Heart right ventricle (tissue), 16 donors: ENCODE results near the gene TAF8. TPM values are rescaled to one million over a fixed set of nuclear protein-coding genes. Genes with fewer than 3 reads are reported as not detected.

ENCODE experiments used
- ATAC-seq, 8 donors: fragments of 200-7000 bp; cut with Tn5 transposase; one replicate each; pipeline ENCODE4 v1.9.1; 2020; ENCODE audit warnings: mild to moderate bottlenecking in 8 of 8, moderate library complexity in 8 of 8, moderate number of reproducible peaks in 1 of 8
- DNase-seq, 2 donors: peaks; one replicate each; pipeline ENCODE4 v3.0.0-alpha.2; 2020
- H3K27ac ChIP-seq, 10 donors: fragments of 200-600 bp; sonication (generic) in 2 of 10; one replicate each; pipeline versions ENCODE4 v1.5.0 to v1.8.0; 2020 to 2022; ENCODE audit warnings: mild to moderate bottlenecking in 3 of 10
- H3K27me3 ChIP-seq, 7 donors: fragments of 200-600 bp; one replicate each; pipeline ENCODE4 v1.8.0; 2021 to 2022; ENCODE audit warnings: mild to moderate bottlenecking in 2 of 7
- H3K36me3 ChIP-seq, 9 donors: fragments of 200-600 bp; sonication (generic) in 1 of 9; one replicate each; pipeline versions ENCODE4 v1.5.0 to v1.8.0; 2020 to 2022; ENCODE audit warnings: mild to moderate bottlenecking in 2 of 9
- H3K4me1 ChIP-seq, 9 donors: fragments of 200-600 bp; sonication (generic) in 1 of 9; one replicate each; pipeline versions ENCODE4 v1.5.0 to v1.8.0; 2020 to 2022; ENCODE audit warnings: mild to moderate bottlenecking in 4 of 9
- H3K4me3 ChIP-seq, 10 donors: fragments of 200-600 bp; sonication (generic) in 2 of 10; one replicate each; pipeline versions ENCODE4 v1.5.0 to v1.8.0; 2020 to 2022; ENCODE audit warnings: mild to moderate bottlenecking in 7 of 10, moderate library complexity in 2 of 10
- H3K9me3 ChIP-seq, 11 donors: fragments of 200-600 bp in 10 of 11; sonication (generic) in 2 of 11; one replicate each; pipeline versions ENCODE4 v1.5.0 to v1.8.0; 2013 to 2022; ENCODE audit warnings: mild to moderate bottlenecking in 2 of 11, control low read depth in 1 of 11, moderate library complexity in 1 of 11
- WGBS, 2 donors: extraction: QIAGEN DNeasy Blood & Tissue Kit; methylation state at CpG; one replicate each; pipeline ENCODE4 v1.1.7; 2013; ENCODE audit warnings: inconsistent platforms in 1 of 2; 5-methylcytosine and 5-hydroxymethylcytosine counted together
- intact Hi-C, 10 donors: fragments of 100-400 bp; cut with DNase I; formaldehyde crosslinking; loops; one replicate each; pipeline versions ENCODE4 v1.11.1 to v1.14.2; 2022
- polyA plus RNA-seq, 2 donors: library from polyadenylated mRNA; stranded (reverse); fragments of 200-250 nt; gene quantifications; one replicate each; pipeline ENCODE4 v1.2.3, GENCODE V29; 2013
- total RNA-seq, 10 donors: library from RNA; stranded (reverse); fragmentation: NEBNext Ultra II Directional in 3 of 10; extraction: Animal tissue kit (Norgen Biotek cat#: 25700) in 3 of 10; gene quantifications; one replicate each; pipeline versions ENCODE4 v1.2.1 to v1.2.4, GENCODE V29; 2021 to 2023
- TF ChIP-seq, protein P1 (sequence below), 9 donors: fragments of 200-600 bp; sonication (generic) in 2 of 9; IDR thresholded peaks; one replicate each; pipeline versions ENCODE4 v1.5.0 to v1.8.0; 2021 to 2022; ENCODE audit warnings: antibody characterized with exemption in 9 of 9, mild to moderate bottlenecking in 5 of 9, moderate library complexity in 1 of 9
- donor health status: Arrhythmogenic right ventricular cardiomyopathy.
- donor health status: ischemic (EF 13 %, LVEDD 7.1; RV severe dilation, severe dysfunction).
- donor health status: healthy with polysubstance abuse.
- donor health status: DM: no; HTN: yes; CAD: no.
- donor health status: DM: no; HTN: no; CAD: no.
- donor health status: ischemic (EF 25% LVEDD 6.9; RV normal size, moderate dysfunction).
- donor health status: ischemic (EF 25% LVEDD 5.7; RV mildly dilated, moderate dysfunction).
- donor health status: healthy.
- donor health status: DM: yes; HTN: yes; CAD: no.
- donor health status: Ischemic cardiomyopathy.
- donor health status: ischemic (EF 35%, LVEDD 5.7; RV mildly dilated, moderate dysfunction).
- donor health status: nonischemic (EF 11% LVEDD 7.7; RV severe dilation, severe dysfunction).
- donor health status: DM: yes; HTN: yes; CAD: no.
- donor health status: PGD.
- donor health status: ischemic (EF 29% LVEDD 5.4; RV normal size, mild dysfunction).
- donor health status: nonischemic (EF 23%, LVEDD 6.1; RV moderate dilation, normal function).

TAF8 gene
- total and polyA plus RNA-seq, 12 donors = 15.2 to 38.1 (median 30.1) TPM

DNA sequence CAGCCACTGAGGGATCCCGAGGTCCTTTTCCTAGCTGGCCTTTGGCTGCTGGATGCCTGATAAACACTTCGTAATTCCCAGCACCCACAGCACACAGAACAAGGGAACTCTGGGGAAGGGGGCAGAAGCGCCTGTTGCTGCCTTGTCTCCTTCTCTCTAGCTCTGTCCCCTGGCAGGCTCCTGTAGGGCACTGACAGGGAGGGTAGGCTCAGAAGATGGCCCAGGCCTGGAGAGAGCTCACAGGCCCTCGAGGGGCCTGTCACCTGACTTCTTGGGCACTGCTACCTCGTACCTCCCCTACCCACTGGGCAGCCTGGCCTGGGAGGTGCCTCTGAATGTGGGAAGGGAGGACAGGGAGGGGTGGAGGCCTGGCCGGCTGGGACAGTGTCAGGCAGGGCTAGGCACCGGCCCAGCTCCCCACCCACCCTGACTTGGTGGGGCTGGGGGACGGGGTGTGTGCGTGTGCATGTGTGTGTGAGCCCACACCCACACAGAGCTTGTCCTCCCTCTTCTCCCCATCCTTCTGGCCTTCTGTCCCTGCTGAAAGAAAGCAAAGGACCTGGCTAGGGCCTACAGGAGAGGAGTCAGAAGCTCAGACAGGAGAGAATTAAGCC, 74.0 kb downstream of the TAF8 start:
- no peak for DNase-seq
- 66 to 70% methylated on average over 9 of the region's 9 CpGs for WGBS, 2 donors
- H3K27me3 ChIP-seq = no peaks in the 10 kb centered on the region
- TF ChIP-seq, protein P1, sequence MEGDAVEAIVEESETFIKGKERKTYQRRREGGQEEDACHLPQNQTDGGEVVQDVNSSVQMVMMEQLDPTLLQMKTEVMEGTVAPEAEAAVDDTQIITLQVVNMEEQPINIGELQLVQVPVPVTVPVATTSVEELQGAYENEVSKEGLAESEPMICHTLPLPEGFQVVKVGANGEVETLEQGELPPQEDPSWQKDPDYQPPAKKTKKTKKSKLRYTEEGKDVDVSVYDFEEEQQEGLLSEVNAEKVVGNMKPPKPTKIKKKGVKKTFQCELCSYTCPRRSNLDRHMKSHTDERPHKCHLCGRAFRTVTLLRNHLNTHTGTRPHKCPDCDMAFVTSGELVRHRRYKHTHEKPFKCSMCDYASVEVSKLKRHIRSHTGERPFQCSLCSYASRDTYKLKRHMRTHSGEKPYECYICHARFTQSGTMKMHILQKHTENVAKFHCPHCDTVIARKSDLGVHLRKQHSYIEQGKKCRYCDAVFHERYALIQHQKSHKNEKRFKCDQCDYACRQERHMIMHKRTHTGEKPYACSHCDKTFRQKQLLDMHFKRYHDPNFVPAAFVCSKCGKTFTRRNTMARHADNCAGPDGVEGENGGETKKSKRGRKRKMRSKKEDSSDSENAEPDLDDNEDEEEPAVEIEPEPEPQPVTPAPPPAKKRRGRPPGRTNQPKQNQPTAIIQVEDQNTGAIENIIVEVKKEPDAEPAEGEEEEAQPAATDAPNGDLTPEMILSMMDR (IDR thresholded peaks at IDR 0.05) = no peak
- peak overlapping the region in 7 of 10 donors; percentile 25 to 73 (median 48) for H3K27ac ChIP-seq
- H3K36me3 ChIP-seq = no peaks in the 10 kb centered on the region
- intact Hi-C loops = no loop called here
- ATAC-seq = peak in 6 of 8 donors; percentile 11 to 56 (median 28)
- no peak overlapping the region for H3K4me3 ChIP-seq
- peaks cover 0 to 22% (median 2%) of the 10 kb centered on the region in 9 donors for H3K4me1 ChIP-seq
- no peaks in the 10 kb centered on the region for H3K9me3 ChIP-seq

DNA sequence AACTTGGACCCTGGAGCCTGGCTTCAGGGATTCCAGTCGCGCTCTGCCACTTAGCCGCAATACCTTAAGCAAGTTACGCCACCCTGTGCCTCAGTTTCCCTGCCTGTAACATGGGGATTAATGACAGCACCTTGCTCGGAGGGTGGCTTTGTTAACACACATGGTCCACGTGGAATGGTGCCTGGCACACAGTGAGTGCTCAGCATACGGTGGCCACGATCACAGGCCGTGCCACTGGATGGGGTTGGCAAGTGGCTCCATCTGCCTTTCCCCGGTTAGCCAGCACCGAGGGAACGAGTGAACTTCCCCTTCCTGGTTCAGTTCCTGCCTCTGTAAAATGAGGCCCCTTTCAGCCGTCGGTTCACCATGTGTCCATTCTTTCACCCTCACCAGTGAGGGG, 74.9 kb downstream of the TAF8 start:
- Histone ChIP-seq H3K27me3 (no peaks in the 10 kb centered on the region), H3K36me3 (no peaks in the 10 kb centered on the region), H3K9me3 (no peaks in the 10 kb centered on the region), H3K4me1 (peaks cover 0 to 30% (median 2%) of the 10 kb centered on the region in 9 donors), H3K4me3 (no peak overlapping the region), H3K27ac (no peak overlapping the region)
- WGBS, 2 donors = 78 to 84% methylated on average over 14 of the region's 14 CpGs
- TF ChIP-seq, protein P1 (IDR thresholded peaks at IDR 0.05) = no peak
- DNase-seq (no peak), ATAC-seq (no peak)
- intact Hi-C loops = no loop called here

DNA sequence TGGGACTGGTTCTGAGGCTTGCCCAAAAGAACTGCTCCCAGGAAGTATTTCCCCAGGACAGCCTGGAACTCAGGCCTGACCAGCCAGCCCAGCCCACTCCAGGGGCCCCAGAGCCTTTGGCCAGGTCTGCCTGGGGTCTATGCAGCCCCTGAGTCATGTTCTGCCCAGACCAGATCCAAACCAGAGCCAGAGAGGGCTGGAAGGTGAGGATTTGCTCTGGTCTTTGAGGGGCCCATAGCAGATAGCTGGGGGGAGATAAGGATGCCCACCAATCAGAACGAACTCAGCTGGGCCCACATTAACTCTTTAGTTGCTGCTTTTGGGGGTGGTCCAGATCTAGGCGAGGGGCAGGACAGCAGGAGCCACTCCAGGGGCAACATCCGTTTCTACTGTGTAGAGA, 75.3 kb downstream of the TAF8 start:
- Histone ChIP-seq H3K36me3 (no peaks in the 10 kb centered on the region), H3K9me3 (no peaks in the 10 kb centered on the region), H3K27ac (no peak overlapping the region), H3K4me3 (no peak overlapping the region), H3K4me1 (peaks cover 0 to 30% (median 2%) of the 10 kb centered on the region in 9 donors), H3K27me3 (no peaks in the 10 kb centered on the region)
- ATAC-seq = no peak
- TF ChIP-seq, protein P1 (IDR thresholded peaks at IDR 0.05) = no peak
- intact Hi-C loops = no loop called here
- WGBS, 2 donors = 71 to 74% methylated on average over 3 of the region's 3 CpGs
- DNase-seq = no peak

DNA sequence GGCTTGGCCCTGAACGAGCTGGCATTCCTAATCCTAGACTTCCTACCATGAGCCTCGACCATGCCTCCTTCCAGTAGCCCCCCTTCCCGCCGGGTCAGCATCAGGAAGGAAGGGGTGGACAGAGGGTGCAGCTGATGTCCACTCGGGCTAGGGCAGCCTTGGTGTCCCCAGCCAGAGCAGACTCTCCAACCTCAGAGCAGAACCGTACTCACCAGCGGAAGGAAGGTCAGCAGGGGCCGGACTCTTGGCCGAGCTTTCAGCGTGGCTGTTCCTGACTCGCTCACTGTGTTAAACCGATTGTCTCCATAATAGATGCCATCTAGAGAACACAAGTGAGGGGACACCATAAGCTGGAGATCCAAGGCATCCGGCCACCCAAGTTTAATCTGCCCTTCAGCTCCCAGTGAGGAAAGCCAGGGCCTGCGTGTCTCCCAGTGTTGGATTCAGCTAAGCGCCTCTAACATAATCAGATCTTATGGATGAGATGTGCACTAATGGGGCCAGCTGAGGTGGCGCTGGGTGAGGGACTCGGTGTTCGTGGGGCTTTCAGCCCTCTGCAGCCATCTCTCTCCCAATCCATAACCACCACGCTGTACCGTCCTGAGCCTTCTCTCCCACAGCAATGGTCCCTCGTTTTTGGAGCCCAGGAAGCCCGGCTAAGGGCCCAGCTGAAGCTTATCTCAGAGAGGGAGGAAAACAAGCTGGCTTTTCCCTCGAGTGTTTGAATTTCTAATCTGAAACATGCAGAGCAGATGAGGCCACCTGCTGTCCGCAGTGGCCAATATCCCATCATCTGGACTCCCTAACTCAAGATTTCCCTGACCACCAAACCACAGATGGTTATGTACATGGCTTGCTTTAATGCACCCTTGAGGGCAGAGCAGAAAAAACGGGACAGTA, 78.4 kb downstream of the TAF8 start:
- WGBS, 2 donors = 57 to 59% methylated on average over 25 of the region's 25 CpGs

More for the DNA sequence above, 78.4 kb downstream of the TAF8 start:
- TF ChIP-seq, protein P1 (IDR thresholded peaks at IDR 0.05) = peak in 2 of 9 donors; percentile 19 to 37
- intact Hi-C loops = no loop called here
- Histone ChIP-seq H3K9me3 (no peaks in the 10 kb centered on the region), H3K4me1 (peaks cover 0 to 27% (median 2%) of the 10 kb centered on the region in 9 donors), H3K4me3 (no peak overlapping the region), H3K27ac (peak overlapping the region in 4 of 10 donors; percentile 7 to 34 (median 19)), H3K36me3 (no peaks in the 10 kb centered on the region), H3K27me3 (no peaks in the 10 kb centered on the region)
- ATAC-seq (peak; percentile 37 to 80 (median 58)), DNase-seq (no peak)
